Measurements from ENCODE around the gene FOXO4. TPM values are rescaled to one million over a fixed set of nuclear protein-coding genes. Genes with fewer than 3 reads are reported as not detected.
A peak's percentile ranks its signal among the peaks of the same experiment; 100 is the strongest.
"Not testable (repeated sequence)": the region's sequence is repeated elsewhere in the genome, so short reads cannot be mapped to it uniquely, and the experiment has no call there.

The FOXO4 gene
- total RNA-seq = 10 to 100 TPM; 21.0 to 36.8 (median 28.2) TPM

GRCh38 chrX:71095555-71095980, at the start of gene FOXO4:
FOXO4 (plus strand) TSS chrX:71095851; CDS start chrX:71096529, 678 bp downstream.
- H3K27ac ChIP-seq = peak within 1 kb of the TSS; percentile 65
- peak within 1 kb of the TSS; percentile 60 for H3K4me3 ChIP-seq
- H3K27me3 ChIP-seq = no peaks in the 10 kb centered on the region
- H3K36me3 ChIP-seq = no peaks in the 10 kb centered on the region
- H3K4me1 ChIP-seq = peaks cover 20% of the 10 kb centered on the region
- TF ChIP-seq EP300 (IDR thresholded peaks at IDR 0.05) = no peak
- TF ChIP-seq POLR2AphosphoS5 (IDR thresholded peaks at IDR 0.05) = no peak
- TF ChIP-seq CTCF (IDR thresholded peaks at IDR 0.05) = no peak
- no peak for TF ChIP-seq POLR2A (IDR thresholded peaks at IDR 0.05)
- peak; percentile 91 to 92 for DNase-seq (ENCODE audit: low spot score in 2 of 2)
- WGBS = 5% methylated on average over 29 of the region's 29 CpGs
- no peaks in the 10 kb centered on the region for H3K9me3 ChIP-seq

GRCh38 chrX:71047891-71048290, 47.8 kb upstream of the FOXO4 start:
- not testable (repeated sequence) for H3K4me3 ChIP-seq; H3K4me1 ChIP-seq; H3K27ac ChIP-seq; H3K9me3 ChIP-seq; H3K27me3 ChIP-seq; DNase-seq (ENCODE audit: low spot score in 2 of 2); H3K36me3 ChIP-seq
- 94% methylated on average over 8 of the region's 8 CpGs for WGBS

- H3K4me3 ChIP-seq = no peak overlapping the region
- no peak overlapping the region for H3K27ac ChIP-seq
- TF ChIP-seq POLR2AphosphoS5 (IDR thresholded peaks at IDR 0.05) (no peak), CTCF (IDR thresholded peaks at IDR 0.05) (no peak), EP300 (IDR thresholded peaks at IDR 0.05) (no peak), POLR2A (IDR thresholded peaks at IDR 0.05) (no peak)
- H3K9me3 ChIP-seq = no peaks in the 10 kb centered on the region
- 63% methylated on average over 7 of the region's 7 CpGs for WGBS
- DNase-seq (ENCODE audit: low spot score in 2 of 2) = no peak
- H3K27me3 ChIP-seq = no peaks in the 10 kb centered on the region
- no peaks in the 10 kb centered on the region for H3K36me3 ChIP-seq
- no peaks in the 10 kb centered on the region for H3K4me1 ChIP-seq
Observed at GRCh38 chrX:71052721-71053120, 42.9 kb upstream of the FOXO4 start.

DNA sequence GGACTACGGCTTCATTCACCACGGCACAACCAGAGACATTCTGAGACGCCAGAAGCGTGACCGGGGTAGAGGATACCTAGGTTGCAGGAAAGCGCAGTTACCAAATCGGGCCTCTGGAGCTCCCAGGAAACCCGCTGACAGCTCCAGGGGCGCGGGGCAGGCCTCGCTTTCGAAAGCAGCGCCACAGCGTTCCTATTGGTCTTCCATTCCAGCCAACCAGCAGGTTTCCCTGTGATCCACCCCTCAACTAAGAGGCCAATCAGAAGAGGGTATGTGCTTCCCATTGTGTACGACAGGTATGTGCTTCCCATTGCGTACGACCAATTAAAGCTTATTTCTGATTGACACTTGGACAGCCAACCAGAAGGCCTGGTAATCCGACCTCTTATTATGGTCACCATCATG, 42.4 kb upstream of the FOXO4 start:
- H3K36me3 ChIP-seq = no peaks in the 10 kb centered on the region
- no peak for DNase-seq (ENCODE audit: low spot score in 2 of 2)
- no peaks in the 10 kb centered on the region for H3K9me3 ChIP-seq
- H3K4me1 ChIP-seq = no peaks in the 10 kb centered on the region
- no peak overlapping the region for H3K27ac ChIP-seq
- WGBS = 76% methylated on average over 18 of the region's 18 CpGs
- H3K27me3 ChIP-seq = no peaks in the 10 kb centered on the region
- H3K4me3 ChIP-seq = no peak overlapping the region
- TF ChIP-seq EP300 (IDR thresholded peaks at IDR 0.05) (no peak), POLR2AphosphoS5 (IDR thresholded peaks at IDR 0.05) (no peak), CTCF (IDR thresholded peaks at IDR 0.05) (no peak), POLR2A (IDR thresholded peaks at IDR 0.05) (no peak)

GRCh38 chrX:71056867-71057266, 38.8 kb upstream of the FOXO4 start:
- no peak overlapping the region for H3K4me3 ChIP-seq
- H3K27me3 ChIP-seq = no peaks in the 10 kb centered on the region
- no peak overlapping the region for H3K27ac ChIP-seq
- H3K4me1 ChIP-seq = no peaks in the 10 kb centered on the region
- H3K36me3 ChIP-seq = peaks cover 23% of the 10 kb centered on the region
- no peak for TF ChIP-seq CTCF (IDR thresholded peaks at IDR 0.05)
- no peaks in the 10 kb centered on the region for H3K9me3 ChIP-seq
- DNase-seq (ENCODE audit: low spot score in 2 of 2) = no peak

GRCh38 chrX:71057848-71058530, 37.7 kb upstream of the FOXO4 start:
- Histone ChIP-seq H3K36me3 (peaks cover 24% of the 10 kb centered on the region), H3K4me1 (no peaks in the 10 kb centered on the region), H3K27me3 (no peaks in the 10 kb centered on the region), H3K9me3 (no peaks in the 10 kb centered on the region), H3K27ac (no peak overlapping the region), H3K4me3 (no peak overlapping the region)
- TF ChIP-seq EP300 (IDR thresholded peaks at IDR 0.05) (no peak), POLR2AphosphoS5 (IDR thresholded peaks at IDR 0.05) (no peak)
- 56% methylated on average over 3 of the region's 3 CpGs for WGBS
- no peak for DNase-seq (ENCODE audit: low spot score in 2 of 2)
